Breast epithelium (tissue), 4 donors: ENCODE data around the gene VWA5A. TPM values are rescaled to one million over a fixed set of nuclear protein-coding genes. Genes with fewer than 3 reads are reported as not detected.

Source experiments
- DNase-seq, 2 donors: peaks; one replicate each; pipeline ENCODE4 v3.0.0-alpha.2; 2019; ENCODE audit warnings: low spot score in 2 of 2
- H3K27ac ChIP-seq, 2 donors: fragments of 200-600 bp; sonication (generic) in 1 of 2; one replicate each; pipeline ENCODE4 v1.5.1; 2016 to 2019; ENCODE audit warnings: mild to moderate bottlenecking in 1 of 2
- H3K27me3 ChIP-seq, 2 donors: fragments of 200-600 bp; sonication (generic) in 1 of 2; one replicate each; pipeline versions ENCODE4 v1.5.1 to v1.6.0; 2017 to 2019; ENCODE audit warnings: control low read depth in 1 of 2, mild to moderate bottlenecking in 1 of 2
- H3K36me3 ChIP-seq: fragments of 200-600 bp; one replicate; pipeline ENCODE4 v1.5.1; 2019
- H3K4me1 ChIP-seq, 2 donors: fragments of 200-600 bp; sonication (generic); one replicate each; pipeline ENCODE4 v1.5.1; 2016 to 2019; ENCODE audit warnings: control low read depth in 1 of 2
- H3K4me3 ChIP-seq, 3 donors: fragments of 200-600 bp; sonication (generic); 1 replicate in 2 of 3; 2 replicates in 1 of 3; pipeline ENCODE4 v1.5.1; 2016 to 2019; ENCODE audit warnings: mild to moderate bottlenecking in 3 of 3, moderate library complexity in 2 of 3
- H3K9me3 ChIP-seq, 2 donors: fragments of 200-600 bp; sonication (generic) in 1 of 2; one replicate each; pipeline ENCODE4 v1.5.1; 2016 to 2019; ENCODE audit warnings: control low read depth in 1 of 2
- POLR2A ChIP-seq: fragments of 450-650 bp; IDR thresholded peaks from one replicate; pipeline ENCODE4 v1.6.1; 2016; ENCODE audit warnings: antibody characterized with exemption, mild to moderate bottlenecking, moderate library complexity
- POLR2AphosphoS5 ChIP-seq, 3 donors: sonication (generic); formaldehyde crosslinking; IDR thresholded peaks; one replicate each; pipeline ENCODE4 v1.6.1; 2017; ENCODE audit warnings: antibody characterized with exemption in 3 of 3
- intact Hi-C: fragments of 100-400 bp; cut with DNase I; formaldehyde crosslinking; loops from one replicate; pipeline ENCODE4 v1.15.1; 2023; ENCODE audit warnings: low total_unique reads
- total RNA-seq, 3 donors: library from RNA; depleted of rRNA; stranded (reverse); fragments of >200 nt; gene quantifications; one replicate each; pipeline ENCODE4 v1.1.0, GENCODE V29; 2016
- TF ChIP-seq, protein P1 (sequence below), 3 donors: fragments of 450-650 bp; IDR thresholded peaks; one replicate each; pipeline ENCODE4 v1.5.1; 2016 to 2017; ENCODE audit warnings: antibody characterized with exemption in 3 of 3, mild to moderate bottlenecking in 3 of 3, moderate library complexity in 3 of 3

The VWA5A gene
- total RNA-seq, 3 donors from 2014 or later, result 28.0 to 64.5 (median 37.4) TPM

DNA sequence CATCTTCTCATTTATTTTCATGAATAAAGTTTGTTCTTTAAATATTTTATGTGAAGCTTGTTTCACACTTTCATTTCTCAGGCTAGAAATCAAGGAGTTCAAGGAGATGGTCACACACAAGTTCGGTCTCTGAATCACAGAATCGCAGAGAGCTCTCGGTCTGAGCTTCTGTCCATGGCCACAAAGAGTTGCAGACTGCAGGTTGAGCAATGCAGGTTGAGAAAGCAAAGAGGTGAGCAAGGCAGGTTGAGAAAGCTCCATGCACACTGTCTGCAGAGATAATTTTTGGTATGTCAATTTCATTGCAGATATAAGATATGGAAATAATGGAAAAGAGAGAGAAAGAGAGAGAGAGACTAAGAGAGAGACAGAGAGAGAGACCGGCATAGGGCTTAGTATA, 32.9 kb upstream of the VWA5A start:
- TF ChIP-seq, protein P1, sequence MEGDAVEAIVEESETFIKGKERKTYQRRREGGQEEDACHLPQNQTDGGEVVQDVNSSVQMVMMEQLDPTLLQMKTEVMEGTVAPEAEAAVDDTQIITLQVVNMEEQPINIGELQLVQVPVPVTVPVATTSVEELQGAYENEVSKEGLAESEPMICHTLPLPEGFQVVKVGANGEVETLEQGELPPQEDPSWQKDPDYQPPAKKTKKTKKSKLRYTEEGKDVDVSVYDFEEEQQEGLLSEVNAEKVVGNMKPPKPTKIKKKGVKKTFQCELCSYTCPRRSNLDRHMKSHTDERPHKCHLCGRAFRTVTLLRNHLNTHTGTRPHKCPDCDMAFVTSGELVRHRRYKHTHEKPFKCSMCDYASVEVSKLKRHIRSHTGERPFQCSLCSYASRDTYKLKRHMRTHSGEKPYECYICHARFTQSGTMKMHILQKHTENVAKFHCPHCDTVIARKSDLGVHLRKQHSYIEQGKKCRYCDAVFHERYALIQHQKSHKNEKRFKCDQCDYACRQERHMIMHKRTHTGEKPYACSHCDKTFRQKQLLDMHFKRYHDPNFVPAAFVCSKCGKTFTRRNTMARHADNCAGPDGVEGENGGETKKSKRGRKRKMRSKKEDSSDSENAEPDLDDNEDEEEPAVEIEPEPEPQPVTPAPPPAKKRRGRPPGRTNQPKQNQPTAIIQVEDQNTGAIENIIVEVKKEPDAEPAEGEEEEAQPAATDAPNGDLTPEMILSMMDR (IDR thresholded peaks at IDR 0.05), result no peak
- TF ChIP-seq POLR2AphosphoS5 (IDR thresholded peaks at IDR 0.05), result no peak
- intact Hi-C loops, result no loop called here
- H3K27ac ChIP-seq, result no peak overlapping the region

DNA sequence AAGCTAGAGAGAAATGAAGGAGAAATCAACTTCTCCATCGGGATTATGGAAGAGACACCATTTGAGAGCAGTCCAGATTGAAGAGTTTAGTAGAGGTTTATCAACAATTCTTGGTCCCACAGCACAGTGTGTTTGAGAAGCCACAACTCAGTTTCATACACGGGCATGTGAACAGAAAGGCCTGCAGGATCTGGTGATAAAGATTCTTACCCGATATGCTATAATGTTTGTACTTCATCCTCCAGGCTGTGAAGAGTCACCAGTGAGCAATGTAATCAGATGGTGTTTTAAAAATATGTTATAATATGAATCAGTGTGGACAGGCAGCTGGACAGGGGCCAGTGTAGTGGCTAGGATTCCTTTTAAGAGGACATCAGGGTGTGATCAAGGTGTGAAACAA, 29.7 kb upstream of the VWA5A start:
- intact Hi-C loops, result no loop called here
- no peaks in the 10 kb centered on the region for H3K9me3 ChIP-seq
- TF ChIP-seq POLR2A (no peak), POLR2AphosphoS5 (IDR thresholded peaks at IDR 0.05) (no peak)
- TF ChIP-seq, protein P1 (IDR thresholded peaks at IDR 0.05), result no peak

More for the DNA sequence above, 32.9 kb upstream of the VWA5A start:
- no peak overlapping the region for H3K4me3 ChIP-seq
- H3K27me3 ChIP-seq, result peaks cover 0 to 6% of the 10 kb centered on the region in 2 donors
- no peaks in the 10 kb centered on the region for H3K4me1 ChIP-seq
- H3K36me3 ChIP-seq, result no peaks in the 10 kb centered on the region
- no peaks in the 10 kb centered on the region for H3K9me3 ChIP-seq
- no peak for DNase-seq

DNA sequence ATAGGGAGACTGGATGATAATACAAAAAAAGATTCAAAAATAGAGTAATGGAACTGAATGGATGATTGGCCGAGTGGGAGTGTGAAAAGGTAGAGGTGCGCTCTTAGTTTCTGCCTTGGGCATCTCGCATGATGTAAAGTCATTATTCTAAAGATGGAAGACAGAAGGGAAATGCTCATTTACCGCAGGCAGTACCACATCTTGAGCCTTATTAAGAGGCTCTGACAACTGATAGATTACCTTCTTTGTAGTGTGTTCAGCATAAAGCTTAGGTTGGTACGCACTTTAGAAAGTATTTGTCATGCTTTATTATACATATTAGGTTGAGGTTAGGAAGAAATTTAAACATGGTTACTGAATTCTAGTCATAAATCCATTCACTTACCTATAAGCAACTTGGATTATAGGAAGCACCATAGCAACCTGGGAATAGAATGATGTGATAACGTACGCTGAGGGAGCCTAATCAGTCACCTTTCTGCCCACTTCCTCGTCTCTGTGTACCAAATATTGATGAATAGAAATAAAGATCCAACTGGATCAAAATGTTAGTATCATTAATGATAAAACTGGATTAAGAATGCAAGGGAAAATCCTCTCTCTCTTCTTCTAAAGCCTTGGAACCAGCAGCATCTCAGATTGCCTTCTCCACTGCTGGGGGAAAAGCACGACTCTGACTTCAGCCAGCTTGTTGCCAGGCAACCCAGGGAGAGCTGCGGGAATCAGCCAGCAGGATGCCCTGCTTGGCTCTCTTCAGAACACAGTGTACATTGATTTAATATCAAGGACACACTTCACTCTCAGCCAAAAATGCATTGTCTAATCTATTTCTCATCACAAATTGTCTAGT, 29.0 kb upstream of the VWA5A start:
- Histone ChIP-seq H3K36me3 (no peaks in the 10 kb centered on the region), H3K27me3 (no peaks in the 10 kb centered on the region), H3K9me3 (no peaks in the 10 kb centered on the region), H3K4me3 (no peak overlapping the region), H3K27ac (no peak overlapping the region), H3K4me1 (no peaks in the 10 kb centered on the region)
- no peak for DNase-seq
- intact Hi-C loops, result no loop called here
- no peak for TF ChIP-seq POLR2AphosphoS5 (IDR thresholded peaks at IDR 0.05)
- no peak for TF ChIP-seq POLR2A
- TF ChIP-seq, protein P1 (IDR thresholded peaks at IDR 0.05), result no peak

More for the DNA sequence above, 29.7 kb upstream of the VWA5A start:
- DNase-seq, result no peak
- Histone ChIP-seq H3K4me3 (no peak overlapping the region), H3K36me3 (no peaks in the 10 kb centered on the region), H3K27me3 (no peaks in the 10 kb centered on the region), H3K4me1 (no peaks in the 10 kb centered on the region), H3K27ac (no peak overlapping the region)

DNA sequence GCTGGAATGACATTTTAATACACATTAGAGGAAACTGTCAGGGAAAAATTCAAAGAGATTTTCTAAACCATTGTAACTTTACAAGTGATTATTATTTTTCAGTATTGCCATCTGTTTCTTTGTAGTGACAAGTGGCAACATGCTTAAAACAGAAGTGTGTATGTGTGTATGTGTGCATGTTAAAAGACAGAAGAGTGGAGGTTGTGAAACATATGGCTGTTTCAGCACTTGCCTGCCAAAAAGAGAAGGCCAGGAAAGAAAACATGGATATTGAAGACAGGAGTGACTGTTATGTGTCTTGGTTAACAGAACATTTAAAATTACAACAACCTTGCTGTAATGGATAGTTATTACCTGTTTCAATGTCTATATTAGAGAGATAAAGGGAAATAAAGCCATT, 24.3 kb upstream of the VWA5A start:
- H3K36me3 ChIP-seq, result no peaks in the 10 kb centered on the region
- H3K4me3 ChIP-seq, result no peak overlapping the region
- TF ChIP-seq POLR2AphosphoS5 (IDR thresholded peaks at IDR 0.05) (no peak), POLR2A (no peak)
- TF ChIP-seq, protein P1 (IDR thresholded peaks at IDR 0.05), result no peak
- H3K9me3 ChIP-seq, result no peaks in the 10 kb centered on the region
- H3K27me3 ChIP-seq, result no peaks in the 10 kb centered on the region
- DNase-seq, result no peak
- H3K27ac ChIP-seq, result no peak overlapping the region
- intact Hi-C loops, result loop anchor here (10.0 kb wide), 1 partner anchor 686 kb away; no protein-coding TSS in a partner anchor
- no peaks in the 10 kb centered on the region for H3K4me1 ChIP-seq

DNA sequence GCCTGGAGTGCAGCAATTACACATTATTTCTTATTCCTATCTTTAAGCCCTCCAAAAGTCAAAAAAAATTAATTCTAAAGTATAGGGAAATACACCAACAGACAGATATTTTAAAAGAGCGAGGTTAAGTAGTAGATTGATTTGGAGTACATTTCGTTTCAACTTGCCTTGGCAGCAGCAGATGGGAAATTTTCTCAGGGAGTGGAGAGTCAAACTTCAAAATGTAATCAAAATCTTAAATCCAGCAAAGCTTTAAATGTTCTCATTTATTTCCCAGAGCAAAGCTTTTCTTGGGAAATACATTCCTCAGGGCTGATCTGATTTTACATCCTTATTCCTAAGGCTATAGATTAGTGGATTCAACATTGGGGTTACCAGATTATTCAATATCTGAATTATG, 21.9 kb upstream of the VWA5A start:
- intact Hi-C loops, result loop anchor here (10.0 kb wide), 1 partner anchor 689 kb away; no protein-coding TSS in a partner anchor
- TF ChIP-seq, protein P1 (IDR thresholded peaks at IDR 0.05), result no peak
- TF ChIP-seq POLR2AphosphoS5 (IDR thresholded peaks at IDR 0.05) (no peak), POLR2A (no peak)
- Histone ChIP-seq H3K4me1 (no peaks in the 10 kb centered on the region), H3K9me3 (no peaks in the 10 kb centered on the region), H3K27me3 (no peaks in the 10 kb centered on the region), H3K4me3 (no peak overlapping the region), H3K36me3 (no peaks in the 10 kb centered on the region), H3K27ac (no peak overlapping the region)
- no peak for DNase-seq
